Measurements from ENCODE around the gene PNKP. TPM values are rescaled to one million over a fixed set of nuclear protein-coding genes. Genes with fewer than 3 reads are reported as not detected.

Gene PNKP
- polyA plus RNA-seq, 1 donor = 34.3 TPM

- DNase-seq = no peak
Measured at GRCh38 chr19:49890349-49891311, 23.3 kb upstream of the PNKP start.

- peak; percentile 83 for DNase-seq
Measured at GRCh38 chr19:49889687-49890348, 22.4 kb upstream of the PNKP start.

GRCh38 chr19:49889038-49889686, 21.8 kb upstream of the PNKP start:
- no peak for DNase-seq

- no peak for DNase-seq
Measured at GRCh38 chr19:49888510-49888824, 21.1 kb upstream of the PNKP start.

- DNase-seq = no peak
Measured at GRCh38 chr19:49887665-49888509, 20.5 kb upstream of the PNKP start.

GRCh38 chr19:49887037-49887664, 19.8 kb upstream of the PNKP start:
- no peak for DNase-seq

- no peak for DNase-seq
Measured at GRCh38 chr19:49884760-49885159, 17.4 kb upstream of the PNKP start.

- DNase-seq = no peak
Measured at GRCh38 chr19:49884109-49884508, 16.7 kb upstream of the PNKP start.

GRCh38 chr19:49883094-49883493, 15.7 kb upstream of the PNKP start:
- DNase-seq = no peak

- no peak for DNase-seq
Measured at GRCh38 chr19:49882643-49883042, 15.3 kb upstream of the PNKP start.

- DNase-seq = no peak
Measured at GRCh38 chr19:49881672-49882394, 14.5 kb upstream of the PNKP start.

- DNase-seq = no peak
Measured at GRCh38 chr19:49881186-49881585, 13.8 kb upstream of the PNKP start.

- no peak for DNase-seq
Measured at GRCh38 chr19:49880162-49880869, 12.9 kb upstream of the PNKP start.

GRCh38 chr19:49879243-49879963, 12.0 kb upstream of the PNKP start:
- DNase-seq = no peak

- DNase-seq = no peak
Measured at GRCh38 chr19:49878744-49879070, 11.3 kb upstream of the PNKP start.

GRCh38 chr19:49877879-49878743, 10.7 kb upstream of the PNKP start:
- peak; percentile 97 for DNase-seq

GRCh38 chr19:49877020-49877878, 9.9 kb upstream of the PNKP start, which contains the start of the genes AKT1S1 and TBC1D17:
Gene AKT1S1 (minus strand): TSS chr19:49877355. CDS start chr19:49873295, 4,060 bp downstream.
Gene TBC1D17 (plus strand): TSS chr19:49877702. CDS start chr19:49877724, 22 bp downstream.
- DNase-seq = peak; percentile 100

All from hindlimb muscle (tissue), 1 donor.